Osteoblast (primary cell): ENCODE measurements around the gene TPRKB. TPM values are rescaled to one million over a fixed set of nuclear protein-coding genes. Genes with fewer than 3 reads are reported as not detected.

Source experiments
- DNase-seq: peaks from one replicate; pipeline ENCODE4 v3.0.0; 2011; ENCODE audit warnings: low spot score, mixed read lengths; ENCODE audit not compliant: insufficient read length; ENCODE audit errors: missing footprints
- H2AFZ ChIP-seq: 2 replicates; pipeline ENCODE4 v1.6.0; 2011; ENCODE audit warnings: mild to moderate bottlenecking, low read length
- H3K27ac ChIP-seq: 2 replicates; pipeline ENCODE4 v1.5.1; 2011; ENCODE audit warnings: mild to moderate bottlenecking, low read depth, low read length, moderate library complexity
- H3K27me3 ChIP-seq: 2 replicates; pipeline ENCODE4 v1.6.0; 2012; ENCODE audit warnings: mild to moderate bottlenecking, control low read depth, inconsistent platforms, low read length, moderate library complexity; ENCODE audit not compliant: insufficient read depth
- H3K36me3 ChIP-seq: 2 replicates; pipeline ENCODE4 v1.5.1; 2011; ENCODE audit warnings: mild to moderate bottlenecking, low read length, control low read depth, moderate library complexity; ENCODE audit not compliant: insufficient read depth
- H3K4me1 ChIP-seq: 2 replicates; pipeline ENCODE4 v1.5.1; 2011; ENCODE audit warnings: mild to moderate bottlenecking, low read length, control low read depth, moderate library complexity; ENCODE audit not compliant: insufficient read depth
- H3K4me2 ChIP-seq: 2 replicates; pipeline ENCODE4 v1.6.0; 2011; ENCODE audit warnings: mild to moderate bottlenecking, low read length; ENCODE audit not compliant: insufficient read depth
- H3K4me3 ChIP-seq: fragments of 200-600 bp; sonication (generic); 3 replicates; pipeline ENCODE4 v1.5.1; 2012; ENCODE audit warnings: mild to moderate bottlenecking, low read length, inconsistent platforms; ENCODE audit not compliant: insufficient read depth
- H3K79me2 ChIP-seq: 2 replicates; pipeline ENCODE4 v1.6.0; 2012; ENCODE audit warnings: mild to moderate bottlenecking, low read length, control low read depth, inconsistent platforms; ENCODE audit not compliant: insufficient read depth
- H3K9me3 ChIP-seq: 2 replicates; pipeline ENCODE4 v1.5.1; 2011; ENCODE audit warnings: low read depth, low read length, control low read depth
- H4K20me1 ChIP-seq: 2 replicates; pipeline ENCODE4 v1.6.0; 2012; ENCODE audit warnings: mild to moderate bottlenecking, low read length, control low read depth; ENCODE audit not compliant: insufficient read depth
- total RNA-seq: library from RNA; depleted of rRNA; stranded (reverse); fragments of >200 nt; gene quantifications from 2 replicates; pipeline ENCODE4 v1.2.3, GENCODE V29; 2012
- TF ChIP-seq, protein P1 (sequence below): IDR thresholded peaks from 2 replicates; pipeline ENCODE4 v1.5.1; 2011; ENCODE audit warnings: mild to moderate bottlenecking, low read depth, low read length, moderate library complexity; ENCODE audit errors: extremely low read depth

TPRKB gene
- total RNA-seq, 1 donor, result 16.6 TPM

DNA sequence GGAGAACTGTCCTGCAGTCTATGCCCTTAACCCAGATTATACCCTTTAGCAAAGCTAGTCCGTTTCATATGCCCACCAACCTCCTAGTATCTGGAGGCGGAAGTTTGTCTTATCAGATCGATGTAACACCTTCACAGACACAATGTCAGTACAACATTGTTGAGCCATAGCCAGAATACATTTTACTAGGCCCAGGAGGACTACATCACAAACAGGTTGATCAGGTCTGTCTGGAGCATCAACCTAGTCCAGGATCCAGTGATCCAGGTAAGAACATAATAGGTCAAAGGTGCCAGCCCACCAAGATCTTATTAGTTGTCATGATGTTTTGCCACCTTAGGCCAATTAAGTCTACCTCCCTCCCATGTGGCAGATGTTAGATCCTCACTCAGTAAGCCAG lies 2.0 kb upstream of the TPRKB start:
- Histone ChIP-seq H3K9me3 (no peaks in the 10 kb centered on the region), H2AFZ (no peak overlapping the region), H4K20me1 (no peaks in the 10 kb centered on the region), H3K79me2 (peaks cover 6% of the 10 kb centered on the region), H3K27ac (no peak overlapping the region), H3K4me3 (no peak overlapping the region), H3K4me2 (no peak overlapping the region), H3K36me3 (peaks cover 8% of the 10 kb centered on the region), H3K27me3 (no peaks in the 10 kb centered on the region), H3K4me1 (peaks cover 11% of the 10 kb centered on the region)
- TF ChIP-seq, protein P1, sequence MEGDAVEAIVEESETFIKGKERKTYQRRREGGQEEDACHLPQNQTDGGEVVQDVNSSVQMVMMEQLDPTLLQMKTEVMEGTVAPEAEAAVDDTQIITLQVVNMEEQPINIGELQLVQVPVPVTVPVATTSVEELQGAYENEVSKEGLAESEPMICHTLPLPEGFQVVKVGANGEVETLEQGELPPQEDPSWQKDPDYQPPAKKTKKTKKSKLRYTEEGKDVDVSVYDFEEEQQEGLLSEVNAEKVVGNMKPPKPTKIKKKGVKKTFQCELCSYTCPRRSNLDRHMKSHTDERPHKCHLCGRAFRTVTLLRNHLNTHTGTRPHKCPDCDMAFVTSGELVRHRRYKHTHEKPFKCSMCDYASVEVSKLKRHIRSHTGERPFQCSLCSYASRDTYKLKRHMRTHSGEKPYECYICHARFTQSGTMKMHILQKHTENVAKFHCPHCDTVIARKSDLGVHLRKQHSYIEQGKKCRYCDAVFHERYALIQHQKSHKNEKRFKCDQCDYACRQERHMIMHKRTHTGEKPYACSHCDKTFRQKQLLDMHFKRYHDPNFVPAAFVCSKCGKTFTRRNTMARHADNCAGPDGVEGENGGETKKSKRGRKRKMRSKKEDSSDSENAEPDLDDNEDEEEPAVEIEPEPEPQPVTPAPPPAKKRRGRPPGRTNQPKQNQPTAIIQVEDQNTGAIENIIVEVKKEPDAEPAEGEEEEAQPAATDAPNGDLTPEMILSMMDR, result no peak
- no peak for DNase-seq

DNA sequence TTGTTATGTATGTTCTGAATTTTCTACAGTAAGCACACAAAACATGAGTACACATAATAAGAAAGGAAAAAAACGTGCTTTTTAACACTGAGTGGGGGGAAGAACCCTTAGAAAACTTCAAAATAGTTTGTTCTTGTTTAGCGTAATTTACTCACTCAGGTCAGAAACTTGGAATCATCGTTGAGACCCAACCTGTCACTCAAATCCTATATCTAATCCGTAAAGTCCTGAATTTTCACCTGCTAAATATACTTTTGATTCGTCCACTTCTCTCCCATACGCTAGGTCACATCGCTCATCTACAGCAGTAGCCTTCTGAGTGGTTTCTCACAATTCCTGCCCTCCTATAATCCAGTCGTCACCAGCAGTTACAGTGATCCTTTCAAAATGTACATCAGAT lies 767 bp downstream of the TPRKB start:
- Histone ChIP-seq H3K9me3 (no peaks in the 10 kb centered on the region), H3K4me1 (peaks cover 11% of the 10 kb centered on the region), H3K27ac (peak overlapping the region; percentile 49), H3K27me3 (no peaks in the 10 kb centered on the region), H4K20me1 (no peaks in the 10 kb centered on the region), H3K36me3 (peaks cover 12% of the 10 kb centered on the region), H2AFZ (peak overlapping the region; percentile 98), H3K4me2 (peak overlapping the region; percentile 98), H3K4me3 (peak overlapping the region; percentile 97), H3K79me2 (peaks cover 6% of the 10 kb centered on the region)
- TF ChIP-seq, protein P1, result no peak
- no peak for DNase-seq

DNA sequence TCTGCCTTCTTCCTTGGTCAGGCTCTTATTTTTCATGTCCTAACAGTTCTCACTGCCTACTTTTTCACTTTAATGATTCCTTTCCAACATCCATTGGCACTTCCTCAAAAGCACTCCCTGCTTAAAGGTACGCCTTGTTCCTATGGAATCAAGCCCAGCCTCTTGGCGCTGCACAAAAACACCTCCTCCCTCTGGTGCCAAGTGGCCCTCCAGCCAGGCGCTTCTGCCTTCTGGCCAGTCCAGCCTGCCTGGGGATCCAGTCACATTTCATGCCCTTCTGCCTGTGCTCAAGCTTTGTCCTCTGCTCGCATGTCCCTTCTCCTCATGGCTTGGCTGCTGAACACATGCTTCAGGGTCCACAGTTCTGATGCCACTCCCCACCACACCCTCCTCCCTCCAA lies 6.3 kb downstream of the TPRKB start:
- Histone ChIP-seq H3K4me3 (no peak overlapping the region), H3K27ac (no peak overlapping the region), H3K27me3 (no peaks in the 10 kb centered on the region), H3K79me2 (no peaks in the 10 kb centered on the region), H2AFZ (no peak overlapping the region), H3K9me3 (no peaks in the 10 kb centered on the region), H3K4me2 (no peak overlapping the region), H3K36me3 (peaks cover 27% of the 10 kb centered on the region), H4K20me1 (no peaks in the 10 kb centered on the region), H3K4me1 (no peaks in the 10 kb centered on the region)
- no peak for DNase-seq
- TF ChIP-seq, protein P1, result no peak

DNA sequence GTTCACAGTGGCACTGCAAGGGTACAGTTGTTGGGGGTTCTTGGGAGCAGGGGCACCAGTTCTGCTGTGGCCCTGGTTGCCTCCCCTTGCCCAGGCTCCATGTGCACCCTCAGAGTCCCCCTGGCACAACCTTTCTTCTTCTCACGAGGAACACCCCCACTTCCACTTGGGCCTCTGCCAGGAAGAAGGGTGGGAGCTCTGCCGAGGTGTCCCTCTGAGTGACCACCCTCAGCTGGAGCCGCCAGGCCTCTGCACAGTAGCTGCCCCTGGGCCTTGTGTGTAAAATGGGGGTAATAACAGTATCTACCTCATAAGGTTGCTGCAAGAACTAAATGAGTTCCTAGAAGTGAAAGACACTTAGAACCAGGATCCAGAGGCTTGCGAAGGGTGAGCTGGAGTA lies 8.4 kb downstream of the TPRKB start:
- no peak overlapping the region for H3K4me3 ChIP-seq
- H3K79me2 ChIP-seq, result no peaks in the 10 kb centered on the region
- no peaks in the 10 kb centered on the region for H3K27me3 ChIP-seq
- H3K4me1 ChIP-seq, result no peaks in the 10 kb centered on the region
- H4K20me1 ChIP-seq, result no peaks in the 10 kb centered on the region
- peaks cover 22% of the 10 kb centered on the region for H3K36me3 ChIP-seq
- H3K27ac ChIP-seq, result no peak overlapping the region
- H3K9me3 ChIP-seq, result no peaks in the 10 kb centered on the region
- H2AFZ ChIP-seq, result no peak overlapping the region
- no peak for DNase-seq
- H3K4me2 ChIP-seq, result no peak overlapping the region
- TF ChIP-seq, protein P1, result no peak
